ENCODE results near the gene TSHZ2.

TSHZ2 gene

DNA sequence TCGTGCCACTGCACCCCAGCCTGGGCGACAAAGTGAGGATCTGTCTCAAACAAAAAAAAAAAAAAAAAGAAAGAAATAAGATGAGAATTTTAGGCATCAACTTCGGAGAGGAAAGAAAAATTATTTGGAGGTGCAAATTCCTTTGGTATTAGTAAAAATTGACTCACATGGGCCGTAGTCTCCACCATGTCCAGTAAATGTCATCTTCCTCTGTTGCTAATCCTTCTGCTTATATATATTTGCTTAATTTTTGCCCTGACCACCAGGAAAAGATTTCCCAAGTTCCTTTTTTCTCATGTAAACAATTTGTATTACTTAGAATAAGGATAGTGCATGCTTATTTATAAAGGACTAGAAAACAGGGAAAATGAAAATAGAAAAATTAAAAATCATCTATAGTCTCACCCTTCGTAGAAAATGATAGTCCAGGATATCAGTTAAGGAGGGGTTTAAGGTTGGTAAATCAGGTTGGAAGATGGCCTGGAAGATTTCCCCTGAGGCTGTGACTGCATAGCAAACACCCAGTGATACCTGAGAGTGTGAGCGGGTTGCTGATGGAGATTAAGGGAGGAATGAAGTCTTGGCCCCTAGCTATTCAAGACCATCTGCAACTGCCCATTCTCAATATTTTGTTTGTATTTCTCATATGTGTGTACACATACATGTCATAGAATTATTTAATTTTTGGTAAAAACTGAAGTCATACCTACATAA, 380.7 kb downstream of the TSHZ2 start:
- TF ChIP-seq CEBPB (IDR thresholded peaks at IDR 0.05) = no peak
- TF ChIP-seq FOXM1 (IDR thresholded peaks at IDR 0.05; ENCODE audit: borderline replicate concordance, low read depth) = no peak
- TF ChIP-seq, protein P1, sequence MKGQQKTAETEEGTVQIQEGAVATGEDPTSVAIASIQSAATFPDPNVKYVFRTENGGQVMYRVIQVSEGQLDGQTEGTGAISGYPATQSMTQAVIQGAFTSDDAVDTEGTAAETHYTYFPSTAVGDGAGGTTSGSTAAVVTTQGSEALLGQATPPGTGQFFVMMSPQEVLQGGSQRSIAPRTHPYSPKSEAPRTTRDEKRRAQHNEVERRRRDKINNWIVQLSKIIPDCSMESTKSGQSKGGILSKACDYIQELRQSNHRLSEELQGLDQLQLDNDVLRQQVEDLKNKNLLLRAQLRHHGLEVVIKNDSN (IDR thresholded peaks at IDR 0.05) = no peak
- TF ChIP-seq NFIC (IDR thresholded peaks at IDR 0.05) = no peak
- TF ChIP-seq TCF12 (IDR thresholded peaks at IDR 0.05; ENCODE audit: low read depth) = no peak

DNA sequence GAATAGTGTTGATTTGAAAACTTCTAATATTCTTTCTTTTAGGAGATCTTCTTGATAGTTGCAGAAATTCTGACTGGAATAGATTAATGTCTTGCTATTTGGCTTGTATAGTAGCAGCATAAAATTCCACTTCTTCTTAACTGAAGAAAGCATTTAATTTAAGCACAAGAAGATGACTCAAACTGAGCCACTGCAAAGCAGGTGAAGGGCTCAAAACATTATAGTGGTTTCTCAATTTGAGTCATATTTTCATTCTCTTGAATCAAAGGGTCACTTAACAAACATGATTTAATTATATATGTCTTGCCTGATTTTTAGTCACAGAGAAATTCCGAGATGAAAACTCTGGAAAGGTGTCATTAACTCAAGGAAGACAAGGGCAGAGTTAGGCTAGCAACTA, 382.2 kb downstream of the TSHZ2 start:
- no peak for TF ChIP-seq EP300 (IDR thresholded peaks at IDR 0.05; ENCODE audit: borderline replicate concordance)
- no peak for TF ChIP-seq EGR1 (IDR thresholded peaks at IDR 0.05)
- TF ChIP-seq REST (IDR thresholded peaks at IDR 0.05; ENCODE audit: low read depth) = no peak
- TF ChIP-seq, protein P2, sequence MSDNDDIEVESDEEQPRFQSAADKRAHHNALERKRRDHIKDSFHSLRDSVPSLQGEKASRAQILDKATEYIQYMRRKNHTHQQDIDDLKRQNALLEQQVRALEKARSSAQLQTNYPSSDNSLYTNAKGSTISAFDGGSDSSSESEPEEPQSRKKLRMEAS (IDR thresholded peaks at IDR 0.05) = no peak
- no peak for TF ChIP-seq FOXM1 (IDR thresholded peaks at IDR 0.05; ENCODE audit: borderline replicate concordance, low read depth)
- TF ChIP-seq RAD21 (IDR thresholded peaks at IDR 0.05; ENCODE audit: low read depth) = no peak
- no peak for TF ChIP-seq TEAD4 (IDR thresholded peaks at IDR 0.05)
- no peak for TF ChIP-seq TAF1 (IDR thresholded peaks at IDR 0.05; ENCODE audit: low read depth)
- TF ChIP-seq CREB1 (IDR thresholded peaks at IDR 0.05; ENCODE audit: low read depth) = no peak
- TF ChIP-seq NFIC (IDR thresholded peaks at IDR 0.05) = no peak
- no peak for TF ChIP-seq YY1 (IDR thresholded peaks at IDR 0.05; ENCODE audit: low read depth)
- no peak for TF ChIP-seq ZBTB7A (IDR thresholded peaks at IDR 0.05; ENCODE audit: low read depth)

GRCh38 chr20:53355790-53356189, 383.6 kb downstream of the TSHZ2 start:
- TF ChIP-seq CREB1 (IDR thresholded peaks at IDR 0.05; ENCODE audit: low read depth) = no peak
- TF ChIP-seq NFIC (IDR thresholded peaks at IDR 0.05) = no peak
- TF ChIP-seq FOXM1 (IDR thresholded peaks at IDR 0.05; ENCODE audit: borderline replicate concordance, low read depth) = no peak
- no peak for TF ChIP-seq TEAD4 (IDR thresholded peaks at IDR 0.05)
- TF ChIP-seq RAD21 (IDR thresholded peaks at IDR 0.05; ENCODE audit: low read depth) = no peak
- TF ChIP-seq EP300 (IDR thresholded peaks at IDR 0.05; ENCODE audit: borderline replicate concordance) = no peak
- no peak for TF ChIP-seq ZBTB7A (IDR thresholded peaks at IDR 0.05; ENCODE audit: low read depth)
- TF ChIP-seq TCF12 (IDR thresholded peaks at IDR 0.05; ENCODE audit: low read depth) = no peak
- TF ChIP-seq, protein P2 (IDR thresholded peaks at IDR 0.05) = no peak
- TF ChIP-seq YY1 (IDR thresholded peaks at IDR 0.05; ENCODE audit: low read depth) = no peak
- TF ChIP-seq, protein P1 (IDR thresholded peaks at IDR 0.05) = no peak
- TF ChIP-seq EGR1 (IDR thresholded peaks at IDR 0.05) = no peak
- TF ChIP-seq REST (IDR thresholded peaks at IDR 0.05; ENCODE audit: low read depth) = no peak
- TF ChIP-seq CEBPB (IDR thresholded peaks at IDR 0.05) = no peak
- no peak for TF ChIP-seq TAF1 (IDR thresholded peaks at IDR 0.05; ENCODE audit: low read depth)

DNA sequence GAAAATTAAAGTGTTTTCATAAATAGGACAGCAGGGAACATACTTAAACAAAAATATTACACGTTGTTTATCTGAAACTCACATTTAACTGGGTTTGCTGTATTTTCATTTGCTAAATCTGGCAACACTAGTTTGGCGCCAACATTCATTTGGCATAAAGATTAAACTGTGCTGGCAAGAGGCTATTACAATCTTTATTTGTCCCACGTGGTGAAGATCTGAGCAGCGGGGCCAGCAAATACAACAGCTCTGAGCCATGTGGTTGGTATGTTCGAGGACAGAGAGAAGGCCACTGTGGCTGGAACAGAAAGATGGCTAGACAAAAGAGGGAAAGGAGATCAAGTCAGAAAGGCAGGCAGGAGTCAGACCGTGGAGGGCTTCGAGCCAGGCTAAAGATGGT, 387.3 kb downstream of the TSHZ2 start:
- TF ChIP-seq RAD21 (IDR thresholded peaks at IDR 0.05; ENCODE audit: low read depth) = no peak
- TF ChIP-seq, protein P1 (IDR thresholded peaks at IDR 0.05) = no peak
- TF ChIP-seq NFIC (IDR thresholded peaks at IDR 0.05) = no peak
- no peak for TF ChIP-seq EP300 (IDR thresholded peaks at IDR 0.05; ENCODE audit: borderline replicate concordance)
- no peak for TF ChIP-seq TEAD4 (IDR thresholded peaks at IDR 0.05)
- no peak for TF ChIP-seq FOXM1 (IDR thresholded peaks at IDR 0.05; ENCODE audit: borderline replicate concordance, low read depth)
- TF ChIP-seq REST (IDR thresholded peaks at IDR 0.05; ENCODE audit: low read depth) = no peak

All from Ishikawa (cell line).